SU-DHL-6 (cell line): Measurements from ENCODE around the gene PKP2.

ENCODE experiments used
- H2AFZ ChIP-seq: fragments of 200-600 bp; sonication (generic); 2 replicates; pipeline ENCODE4 v1.6.1; 2014; ENCODE audit warnings: low read depth, mild to moderate bottlenecking, moderate library complexity, mixed read lengths, antibody characterized with exemption, low read length; ENCODE audit not compliant: severe bottlenecking
- H3F3A ChIP-seq: fragments of 200-600 bp; shearing (Covaris generic); 2 replicates; pipeline ENCODE4 v1.6.0; 2016; ENCODE audit warnings: antibody characterized with exemption, mild to moderate bottlenecking; ENCODE audit not compliant: insufficient read depth
- H3K27ac ChIP-seq: fragments of 200-600 bp; sonication (generic); 2 replicates; pipeline ENCODE4 v1.5.1; 2016; ENCODE audit warnings: low read depth, mild to moderate bottlenecking, low read length, moderate library complexity, mixed read lengths
- H3K27me3 ChIP-seq: fragments of 200-600 bp; sonication (generic), shearing (Covaris generic); 2 replicates; pipeline ENCODE4 v1.6.0; 2014; ENCODE audit warnings: mild to moderate bottlenecking, low read length
- H3K36me3 ChIP-seq: fragments of 200-600 bp; sonication (generic); 2 replicates; pipeline ENCODE4 v1.6.1; 2014; ENCODE audit warnings: mild to moderate bottlenecking, low read length, mixed read lengths
- H3K4me2 ChIP-seq: fragments of 300-600, 200-600 bp; shearing (Covaris generic), sonication (generic); 2 replicates; pipeline ENCODE4 v1.6.0; 2014; ENCODE audit warnings: low read length, low read depth, mild to moderate bottlenecking; ENCODE audit not compliant: poor library complexity, severe bottlenecking
- H3K4me3 ChIP-seq: fragments of 200-600 bp; sonication (generic); 2 replicates; pipeline ENCODE4 v1.5.1; 2014; ENCODE audit warnings: antibody characterized with exemption, low read length, mild to moderate bottlenecking, mixed read lengths; ENCODE audit not compliant: insufficient read depth, poor library complexity, severe bottlenecking
- H3K79me2 ChIP-seq: fragments of 200-600 bp; sonication (generic); 2 replicates; pipeline ENCODE4 v1.6.1; 2014; ENCODE audit warnings: mild to moderate bottlenecking, low read length, moderate library complexity; ENCODE audit not compliant: insufficient read depth
- H3K9ac ChIP-seq: fragments of 200-600 bp; sonication (generic); 2 replicates; pipeline ENCODE4 v1.7.0; 2014; ENCODE audit warnings: mild to moderate bottlenecking, low read length
- H3K9me2 ChIP-seq: fragments of 200-600 bp; sonication (generic); replicated peaks from 2 replicates; pipeline ENCODE4 v1.6.1; 2014; ENCODE audit warnings: low read length; ENCODE audit not compliant: insufficient read depth
- H3K9me3 ChIP-seq: fragments of 200-600 bp; sonication (generic); 2 replicates; pipeline ENCODE4 v1.6.1; 2014; ENCODE audit warnings: low read length, mixed read lengths; ENCODE audit not compliant: insufficient read depth
- H4K20me1 ChIP-seq: fragments of 200-600 bp; sonication (generic); 2 replicates; pipeline ENCODE4 v1.6.1; 2014; ENCODE audit warnings: low read depth, mild to moderate bottlenecking, antibody characterized with exemption, low read length, moderate library complexity, mixed read lengths
- EZH2phosphoT487 ChIP-seq: fragments of 200-600 bp; sonication (generic), shearing (Covaris generic); conservative IDR thresholded peaks from 2 replicates; pipeline ENCODE4 v1.6.1; 2018; ENCODE audit warnings: mild to moderate bottlenecking, antibody characterized with exemption, low read length, moderate library complexity, mixed read lengths
- TF ChIP-seq, protein P1 (sequence below): fragments of 200-600 bp; sonication (generic); IDR thresholded peaks from one replicate; pipeline ENCODE4 v1.5.1; 2017; ENCODE audit warnings: antibody characterized with exemption, mild to moderate bottlenecking, low read length, moderate library complexity; ENCODE audit not compliant: insufficient read depth, poor library complexity, severe bottlenecking

PKP2 gene

DNA sequence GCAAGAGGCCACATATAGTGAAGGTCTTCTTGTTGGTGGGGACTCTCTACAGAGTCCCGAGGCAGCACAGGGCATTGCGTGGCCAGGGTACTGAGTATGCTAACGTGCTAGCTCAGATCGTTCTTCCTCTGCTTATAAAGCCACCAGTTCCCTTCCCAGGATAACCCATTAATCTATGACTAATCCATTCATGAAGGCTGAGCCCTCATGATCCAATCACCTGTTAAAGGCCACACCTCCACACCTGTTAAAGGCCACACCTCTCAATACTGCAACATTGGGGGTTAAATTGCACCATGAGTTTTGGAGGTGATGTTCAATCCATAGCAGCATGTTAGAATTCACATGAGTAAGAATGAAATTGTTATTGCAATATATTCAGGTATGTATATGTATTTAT is 128.1 kb downstream of the PKP2 start:
- Histone ChIP-seq H3K27ac (no peak overlapping the region), H3K79me2 (no peaks in the 10 kb centered on the region), H3K9me2 (no peaks in the 10 kb centered on the region), H3F3A (no peaks in the 10 kb centered on the region), H4K20me1 (no peaks in the 10 kb centered on the region), H3K9me3 (no peaks in the 10 kb centered on the region), H3K4me3 (no peak overlapping the region), H3K36me3 (no peaks in the 10 kb centered on the region), H3K4me2 (no peak overlapping the region), H3K27me3 (no peaks in the 10 kb centered on the region), H2AFZ (no peak overlapping the region), H3K9ac (no peak overlapping the region)
- no peak for TF ChIP-seq EZH2phosphoT487
- TF ChIP-seq, protein P1, sequence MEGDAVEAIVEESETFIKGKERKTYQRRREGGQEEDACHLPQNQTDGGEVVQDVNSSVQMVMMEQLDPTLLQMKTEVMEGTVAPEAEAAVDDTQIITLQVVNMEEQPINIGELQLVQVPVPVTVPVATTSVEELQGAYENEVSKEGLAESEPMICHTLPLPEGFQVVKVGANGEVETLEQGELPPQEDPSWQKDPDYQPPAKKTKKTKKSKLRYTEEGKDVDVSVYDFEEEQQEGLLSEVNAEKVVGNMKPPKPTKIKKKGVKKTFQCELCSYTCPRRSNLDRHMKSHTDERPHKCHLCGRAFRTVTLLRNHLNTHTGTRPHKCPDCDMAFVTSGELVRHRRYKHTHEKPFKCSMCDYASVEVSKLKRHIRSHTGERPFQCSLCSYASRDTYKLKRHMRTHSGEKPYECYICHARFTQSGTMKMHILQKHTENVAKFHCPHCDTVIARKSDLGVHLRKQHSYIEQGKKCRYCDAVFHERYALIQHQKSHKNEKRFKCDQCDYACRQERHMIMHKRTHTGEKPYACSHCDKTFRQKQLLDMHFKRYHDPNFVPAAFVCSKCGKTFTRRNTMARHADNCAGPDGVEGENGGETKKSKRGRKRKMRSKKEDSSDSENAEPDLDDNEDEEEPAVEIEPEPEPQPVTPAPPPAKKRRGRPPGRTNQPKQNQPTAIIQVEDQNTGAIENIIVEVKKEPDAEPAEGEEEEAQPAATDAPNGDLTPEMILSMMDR = no peak

DNA sequence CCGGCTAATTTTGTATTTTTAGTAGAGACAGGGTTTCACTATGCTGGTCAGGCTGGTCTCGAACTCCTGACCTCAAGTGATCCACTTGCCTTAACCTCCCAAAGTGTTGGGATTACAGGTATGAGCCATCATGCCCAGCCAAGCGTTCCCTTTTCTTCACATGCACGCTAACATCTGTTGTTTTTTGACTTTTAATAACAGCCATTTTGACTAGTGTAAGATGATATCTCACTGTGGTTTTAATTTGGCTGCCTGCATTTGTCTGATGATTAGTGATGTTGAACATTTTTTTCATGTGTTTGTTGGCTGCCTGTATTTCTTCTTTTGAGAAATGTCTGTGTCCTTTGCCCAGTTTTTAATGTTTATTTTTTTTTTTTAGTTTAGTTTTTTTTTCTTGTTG is 130.7 kb downstream of the PKP2 start:
- H3K79me2 ChIP-seq = no peaks in the 10 kb centered on the region
- no peak overlapping the region for H3K4me2 ChIP-seq
- H4K20me1 ChIP-seq = no peaks in the 10 kb centered on the region
- H3K27ac ChIP-seq = no peak overlapping the region
- TF ChIP-seq, protein P1 = no peak
- no peak for TF ChIP-seq EZH2phosphoT487
- no peak overlapping the region for H3K9ac ChIP-seq
- no peaks in the 10 kb centered on the region for H3F3A ChIP-seq
- no peaks in the 10 kb centered on the region for H3K27me3 ChIP-seq
- no peaks in the 10 kb centered on the region for H3K36me3 ChIP-seq
- H2AFZ ChIP-seq = no peak overlapping the region
- no peak overlapping the region for H3K4me3 ChIP-seq
- H3K9me3 ChIP-seq = no peaks in the 10 kb centered on the region
- H3K9me2 ChIP-seq = no peaks in the 10 kb centered on the region

DNA sequence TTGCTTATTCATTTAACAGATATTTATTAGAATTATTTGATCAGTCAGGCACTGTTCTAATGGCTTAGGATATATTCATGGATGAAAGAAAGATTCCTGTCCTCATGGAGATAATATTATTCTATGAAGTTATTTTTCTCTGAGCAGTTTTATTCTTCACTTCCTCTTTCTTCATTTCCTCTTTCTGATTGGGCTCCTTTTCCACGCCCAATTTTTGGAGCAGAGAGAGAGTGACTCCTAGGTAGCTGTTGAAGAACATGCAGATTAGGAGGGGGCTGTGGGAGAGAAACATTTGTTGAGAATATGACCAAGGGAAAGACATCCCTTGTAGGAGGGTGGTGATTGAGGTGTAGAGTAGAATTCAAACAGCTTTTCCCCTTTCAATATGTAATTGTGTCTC is 134.9 kb downstream of the PKP2 start:
- H4K20me1 ChIP-seq = no peaks in the 10 kb centered on the region
- H2AFZ ChIP-seq = peak overlapping the region; percentile 85
- no peaks in the 10 kb centered on the region for H3F3A ChIP-seq
- H3K36me3 ChIP-seq = no peaks in the 10 kb centered on the region
- H3K27me3 ChIP-seq = no peaks in the 10 kb centered on the region
- H3K4me2 ChIP-seq = peak overlapping the region; percentile 20
- H3K4me3 ChIP-seq = no peak overlapping the region
- TF ChIP-seq EZH2phosphoT487 = no peak
- TF ChIP-seq, protein P1 = no peak
- H3K9ac ChIP-seq = 0 out of 2 replicates have a peak overlapping the region, but pooled peaks have one; percentile 11
- H3K79me2 ChIP-seq = no peaks in the 10 kb centered on the region
- no peaks in the 10 kb centered on the region for H3K9me2 ChIP-seq
- H3K27ac ChIP-seq = no peak overlapping the region
- H3K9me3 ChIP-seq = no peaks in the 10 kb centered on the region

DNA sequence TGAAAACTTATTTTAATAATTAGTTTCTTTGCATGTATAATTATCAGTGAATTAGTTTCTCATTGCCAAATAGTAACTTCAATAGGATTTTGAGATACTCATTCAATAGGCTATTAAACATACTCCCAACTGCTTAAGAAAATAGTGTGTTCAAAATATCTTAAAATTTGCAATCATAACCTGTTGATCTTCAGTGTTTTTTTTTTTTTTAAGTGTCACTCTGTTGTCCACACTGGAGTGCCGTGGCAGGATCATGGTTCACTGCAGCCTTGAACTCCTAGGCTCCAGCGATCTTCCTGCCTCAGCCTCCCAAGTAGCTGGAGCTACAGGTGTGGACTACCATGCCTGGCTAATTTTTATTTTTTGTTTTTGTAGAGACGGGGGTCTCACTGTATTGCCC is 139.4 kb downstream of the PKP2 start:
- Histone ChIP-seq H3K27me3 (no peaks in the 10 kb centered on the region), H3K9ac (no peak overlapping the region), H3K9me2 (no peaks in the 10 kb centered on the region), H3K27ac (no peak overlapping the region), H4K20me1 (no peaks in the 10 kb centered on the region), H3K4me3 (no peak overlapping the region), H3K36me3 (0 out of 2 replicates have a peak, but pooled peaks cover under 1% of the 10 kb centered on the region), H3F3A (no peaks in the 10 kb centered on the region), H3K4me2 (no peak overlapping the region), H3K9me3 (no peaks in the 10 kb centered on the region), H2AFZ (no peak overlapping the region), H3K79me2 (peaks cover 21% of the 10 kb centered on the region)
- TF ChIP-seq, protein P1 = no peak
- TF ChIP-seq EZH2phosphoT487 = no peak
